HG02943 (cell line): Measurements from ENCODE around the gene DMRT1.
"Not testable (repeated sequence)": the region's sequence is repeated elsewhere in the genome, so short reads cannot be mapped to it uniquely, and the experiment has no call there.

Source experiments
- ATAC-seq: cut with Tn5 transposase; IDR thresholded peaks from one replicate; pipeline ENCODE4 v1.9.1; 2021; ENCODE audit warnings: mild to moderate bottlenecking, low read depth, moderate library complexity; ENCODE audit not compliant: unreplicated experiment

DMRT1 gene

GRCh38 chr9:852539-852938 lies 11.0 kb downstream of the DMRT1 start:
- ATAC-seq, result no peak

- ATAC-seq, result peak; percentile 99
Observed at GRCh38 chr9:859251-859650, 17.8 kb downstream of the DMRT1 start.

DNA sequence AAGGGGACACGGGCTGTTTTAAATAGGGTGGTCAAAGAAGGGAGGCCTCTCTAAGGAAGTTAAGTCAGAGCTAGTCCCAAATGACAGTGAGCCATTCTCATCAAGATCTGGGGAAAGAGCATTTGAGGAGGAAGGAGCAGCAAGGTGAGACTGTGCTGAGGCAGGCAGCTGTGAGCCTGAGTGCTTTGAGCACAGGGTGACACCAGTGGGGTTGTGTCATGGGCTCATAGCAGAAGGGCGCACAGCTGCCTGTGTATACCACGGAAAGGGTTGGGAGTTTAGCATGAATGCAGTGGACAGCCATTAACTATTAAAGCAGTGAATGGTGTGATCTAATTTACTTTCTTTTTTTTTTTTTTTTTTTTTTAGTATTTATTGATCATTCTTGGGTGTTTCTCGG lies 19.2 kb downstream of the DMRT1 start:
- ATAC-seq, result no peak

- ATAC-seq, result not testable (repeated sequence)
Observed at GRCh38 chr9:861525-861924, 20.0 kb downstream of the DMRT1 start.

DNA sequence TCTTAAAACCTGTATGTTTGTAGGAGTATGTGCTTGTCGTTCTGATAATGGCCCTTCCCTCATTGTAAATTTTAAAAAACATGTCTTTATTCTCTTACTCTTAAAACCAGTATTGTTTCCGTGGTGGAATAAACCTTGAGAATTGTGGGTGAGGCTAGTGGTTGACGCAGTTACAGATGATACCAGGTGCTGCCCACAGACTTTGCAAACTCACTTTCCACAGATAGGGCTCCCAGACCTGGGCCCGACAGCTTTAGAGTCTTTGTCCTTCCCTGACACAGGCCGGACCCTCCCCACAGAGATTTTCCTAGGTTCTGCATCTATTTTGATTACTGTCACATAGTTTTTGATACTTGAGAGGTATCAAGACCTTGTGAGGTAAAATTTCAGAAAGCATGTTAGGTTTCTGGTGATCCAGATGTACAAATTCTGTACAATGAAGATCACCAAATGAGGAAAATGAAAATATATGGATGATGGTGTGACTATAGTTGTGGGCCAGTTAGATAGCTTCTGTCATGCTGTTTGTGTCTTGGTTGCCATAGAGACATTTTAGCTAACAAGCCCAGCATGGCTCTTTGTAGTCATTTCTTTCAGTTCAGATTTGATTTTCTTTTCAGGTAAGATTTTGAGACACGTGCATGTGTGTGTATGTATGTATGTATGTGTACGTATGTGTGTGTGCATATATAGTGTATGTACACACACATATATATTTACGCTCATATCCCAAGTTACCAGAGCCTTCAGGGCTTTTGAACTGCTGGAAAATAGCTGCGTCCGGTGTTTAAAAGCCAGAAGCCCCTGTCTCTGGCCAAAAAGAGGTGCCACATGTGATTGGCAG lies 33.8 kb downstream of the DMRT1 start:
- ATAC-seq, result no peak

GRCh38 chr9:876425-876824 lies 34.9 kb downstream of the DMRT1 start:
- ATAC-seq, result no peak

DNA sequence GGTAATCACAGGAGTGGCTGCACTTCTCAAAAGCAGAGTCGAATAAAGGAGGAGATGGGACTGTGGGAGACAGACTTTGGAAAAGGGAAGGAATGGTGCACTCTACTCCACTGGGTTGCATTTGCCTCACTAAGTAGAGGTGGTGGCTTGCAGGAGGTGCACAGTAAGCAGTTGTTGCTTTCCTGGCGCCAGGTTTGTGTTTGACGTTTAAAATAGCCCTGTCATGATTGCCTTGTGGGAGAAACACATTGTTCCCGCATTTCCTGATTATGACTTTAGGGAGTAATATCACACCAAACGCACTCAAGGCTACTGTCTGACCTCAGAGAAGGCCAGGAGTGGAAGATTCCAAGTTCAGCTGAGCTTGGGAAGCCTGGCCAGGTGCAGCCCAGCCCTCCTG lies 36.7 kb downstream of the DMRT1 start:
- ATAC-seq, result no peak

DNA sequence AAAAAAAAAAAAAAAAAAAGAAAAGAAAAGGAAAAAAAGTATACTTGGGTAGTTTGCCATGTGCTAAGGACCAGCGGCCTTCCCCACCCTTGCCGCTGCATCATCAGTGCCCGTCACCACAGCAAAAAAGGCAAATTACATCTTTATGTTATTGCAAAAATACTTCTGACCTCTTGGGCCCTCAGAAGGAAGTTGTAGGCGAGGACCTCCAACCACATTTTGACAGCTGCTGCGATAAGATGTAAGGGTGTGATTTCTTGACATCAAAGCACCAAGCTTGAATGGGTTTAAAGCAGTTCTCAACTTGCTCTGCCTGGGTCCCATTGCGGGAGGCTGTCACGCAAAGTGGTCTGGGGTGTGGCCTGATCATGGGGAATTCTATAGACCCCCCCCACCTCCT lies 39.2 kb downstream of the DMRT1 start:
- no peak for ATAC-seq

DNA sequence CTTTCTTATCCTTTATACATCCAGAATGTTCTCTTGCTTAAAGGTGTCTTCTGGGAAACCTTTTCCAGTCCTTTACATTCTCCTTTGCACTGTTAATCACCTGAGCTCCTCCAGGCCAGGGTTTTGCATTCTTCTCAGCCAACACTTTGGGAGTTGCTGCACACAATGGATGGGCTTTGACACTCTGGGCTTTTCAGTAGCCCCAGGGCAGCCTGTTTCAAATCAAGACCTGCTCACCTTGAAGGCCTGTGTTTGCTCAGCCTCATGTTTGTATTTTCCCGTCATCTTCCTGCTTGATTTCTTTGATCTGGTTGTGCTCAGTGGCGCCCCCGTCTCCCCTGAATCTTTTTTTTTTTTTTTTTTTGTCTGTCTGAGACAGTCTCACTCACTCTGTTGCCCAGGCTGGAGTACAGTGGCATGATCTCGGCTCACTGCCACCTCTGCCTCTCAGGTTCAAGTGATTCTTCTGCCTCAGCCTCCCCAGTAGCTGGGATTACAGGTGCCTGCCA lies 41.0 kb downstream of the DMRT1 start:
- no peak for ATAC-seq

GRCh38 chr9:883011-883410 lies 41.5 kb downstream of the DMRT1 start:
- ATAC-seq, result no peak

- no peak for ATAC-seq
Observed at GRCh38 chr9:886886-887285, 45.4 kb downstream of the DMRT1 start.

- ATAC-seq, result no peak
Observed at GRCh38 chr9:892123-892522, 50.6 kb downstream of the DMRT1 start.

DNA sequence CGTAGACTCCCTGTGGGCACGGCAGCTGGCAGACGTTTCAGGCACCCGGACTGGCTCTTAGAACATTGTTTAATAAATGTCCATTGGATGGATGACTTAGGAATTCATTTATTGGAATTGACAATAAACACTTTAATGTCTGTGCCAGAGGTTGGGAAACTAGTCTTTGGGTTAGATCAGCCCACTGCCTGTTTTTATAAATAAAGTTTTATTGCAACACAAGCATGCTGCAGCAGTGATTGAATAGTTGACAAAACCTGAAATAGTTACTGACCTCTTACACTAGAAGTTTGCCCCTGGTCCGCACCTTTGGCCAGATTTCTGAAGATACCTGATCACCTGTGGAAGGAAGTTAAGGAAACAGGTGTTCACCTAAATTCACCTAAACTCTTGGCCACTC lies 51.6 kb downstream of the DMRT1 start:
- ATAC-seq, result no peak

DNA sequence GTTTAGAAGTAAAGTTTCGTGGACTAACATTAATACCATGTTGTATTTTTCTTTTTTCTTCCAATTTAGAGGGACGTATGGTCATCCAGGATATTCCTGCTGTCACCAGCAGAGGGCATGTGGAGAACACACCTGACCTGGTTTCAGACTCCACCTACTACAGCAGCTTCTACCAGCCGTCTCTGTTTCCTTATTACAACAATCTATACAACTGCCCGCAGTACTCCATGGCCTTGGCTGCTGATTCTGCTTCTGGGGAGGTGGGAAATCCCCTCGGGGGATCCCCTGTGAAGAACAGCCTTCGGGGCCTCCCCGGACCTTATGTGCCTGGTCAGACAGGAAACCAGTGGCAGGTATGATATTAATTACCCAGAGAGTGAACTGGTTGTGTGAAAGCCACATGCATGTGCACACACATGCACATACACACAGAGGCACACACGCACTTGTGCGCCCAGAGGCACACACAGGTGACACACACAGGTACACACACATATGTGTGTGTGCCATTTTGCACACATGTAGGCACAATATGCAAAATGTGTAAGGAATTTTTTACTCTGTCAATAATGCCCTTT lies 52.4 kb downstream of the DMRT1 start:
- ATAC-seq, result peak; percentile 99

GRCh38 chr9:899440-900184 lies 58.1 kb downstream of the DMRT1 start:
- no peak for ATAC-seq

DNA sequence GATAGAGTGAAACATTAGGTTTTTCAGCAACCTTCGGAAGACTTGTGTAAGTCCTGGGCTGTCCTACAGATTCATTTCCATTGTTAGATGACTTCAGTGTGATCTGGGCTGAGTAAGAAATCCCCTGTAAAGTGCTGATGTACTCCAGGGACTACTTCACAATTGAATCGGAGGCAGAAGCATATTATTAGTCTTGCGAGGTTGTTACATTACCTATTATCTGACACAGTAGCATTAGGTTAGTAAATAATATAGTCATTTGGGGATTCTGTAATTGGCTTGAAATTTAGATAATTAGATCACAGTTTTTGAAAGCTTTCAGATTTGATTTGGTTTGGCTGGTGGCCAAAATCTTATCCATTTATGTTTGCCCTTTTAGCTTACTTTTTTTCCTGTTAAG lies 62.4 kb downstream of the DMRT1 start:
- no peak for ATAC-seq

GRCh38 chr9:905906-906305 lies 64.4 kb downstream of the DMRT1 start:
- ATAC-seq, result no peak

- no peak for ATAC-seq
Observed at GRCh38 chr9:908536-909205, 67.2 kb downstream of the DMRT1 start.

DNA sequence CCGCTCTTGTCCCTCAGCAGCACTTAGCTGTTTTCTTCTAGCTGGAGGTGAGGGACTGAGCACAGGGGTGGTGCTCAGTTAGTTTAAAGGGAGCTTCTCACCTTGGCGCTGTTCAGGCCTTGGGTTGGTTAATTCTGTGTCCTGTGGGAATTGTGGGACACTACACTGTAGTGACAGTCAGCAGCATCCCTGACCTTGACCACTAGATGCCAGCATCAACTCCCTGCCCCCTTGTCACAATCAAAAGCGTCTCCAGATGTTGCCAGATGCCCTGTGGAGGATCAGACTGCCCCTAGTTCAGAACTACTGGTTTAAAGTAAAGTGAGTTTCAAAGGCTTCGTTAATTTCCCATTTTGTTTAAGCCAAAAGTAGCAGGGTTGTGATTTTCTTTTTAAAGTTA lies 69.5 kb downstream of the DMRT1 start:
- ATAC-seq, result no peak

DNA sequence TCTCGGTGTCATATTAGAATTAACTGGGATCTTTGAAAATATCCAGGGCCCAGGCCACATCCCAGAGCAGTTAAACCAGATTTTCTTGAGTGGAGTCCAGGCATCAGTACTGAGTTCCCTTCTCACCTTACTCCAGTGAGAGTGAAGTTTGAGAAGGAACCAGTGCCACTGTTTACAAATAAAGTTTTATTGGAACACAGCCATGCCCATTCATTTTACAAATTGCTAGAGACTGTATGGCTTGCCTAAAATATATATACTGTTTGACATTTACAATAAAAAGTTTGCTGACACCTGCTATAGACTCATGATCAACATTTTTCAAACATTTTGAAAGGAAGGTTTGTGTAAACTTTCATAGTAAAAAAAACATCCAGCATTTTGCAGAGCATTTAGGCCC lies 71.3 kb downstream of the DMRT1 start:
- ATAC-seq, result no peak

DNA sequence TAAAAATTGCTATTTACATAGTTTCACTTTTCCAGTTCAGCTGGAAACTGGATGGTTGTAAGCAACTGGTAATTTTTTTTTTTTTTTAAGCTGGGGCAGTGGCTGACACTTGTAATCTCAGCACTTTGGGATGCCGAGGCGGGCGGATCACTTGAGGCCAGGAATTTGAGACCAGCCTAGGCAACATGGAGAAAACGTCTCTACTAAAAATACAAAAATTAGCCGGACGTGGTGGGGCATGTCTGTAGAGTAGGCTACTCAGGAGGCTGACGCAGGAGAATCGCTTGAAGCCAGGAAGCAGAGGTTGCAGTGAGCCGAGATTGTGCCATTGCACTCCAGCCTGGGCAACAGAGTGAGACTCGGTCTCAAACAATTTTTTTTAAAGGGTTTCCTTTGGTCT lies 72.0 kb downstream of the DMRT1 start:
- not testable (repeated sequence) for ATAC-seq
